CD1c-positive myeloid dendritic cell (primary cell): ENCODE data around the gene PARS2.
"Not testable (repeated sequence)": the region's sequence is repeated elsewhere in the genome, so short reads cannot be mapped to it uniquely, and the experiment has no call there.

ENCODE experiments used
- DNase-seq: peaks from one replicate; pipeline ENCODE4 v3.0.0-alpha.2; 2016; ENCODE audit errors: extremely low spot score

The PARS2 gene

GRCh38 chr1:54800041-54800898, 35.9 kb upstream of the PARS2 start:
- no peak for DNase-seq

DNA sequence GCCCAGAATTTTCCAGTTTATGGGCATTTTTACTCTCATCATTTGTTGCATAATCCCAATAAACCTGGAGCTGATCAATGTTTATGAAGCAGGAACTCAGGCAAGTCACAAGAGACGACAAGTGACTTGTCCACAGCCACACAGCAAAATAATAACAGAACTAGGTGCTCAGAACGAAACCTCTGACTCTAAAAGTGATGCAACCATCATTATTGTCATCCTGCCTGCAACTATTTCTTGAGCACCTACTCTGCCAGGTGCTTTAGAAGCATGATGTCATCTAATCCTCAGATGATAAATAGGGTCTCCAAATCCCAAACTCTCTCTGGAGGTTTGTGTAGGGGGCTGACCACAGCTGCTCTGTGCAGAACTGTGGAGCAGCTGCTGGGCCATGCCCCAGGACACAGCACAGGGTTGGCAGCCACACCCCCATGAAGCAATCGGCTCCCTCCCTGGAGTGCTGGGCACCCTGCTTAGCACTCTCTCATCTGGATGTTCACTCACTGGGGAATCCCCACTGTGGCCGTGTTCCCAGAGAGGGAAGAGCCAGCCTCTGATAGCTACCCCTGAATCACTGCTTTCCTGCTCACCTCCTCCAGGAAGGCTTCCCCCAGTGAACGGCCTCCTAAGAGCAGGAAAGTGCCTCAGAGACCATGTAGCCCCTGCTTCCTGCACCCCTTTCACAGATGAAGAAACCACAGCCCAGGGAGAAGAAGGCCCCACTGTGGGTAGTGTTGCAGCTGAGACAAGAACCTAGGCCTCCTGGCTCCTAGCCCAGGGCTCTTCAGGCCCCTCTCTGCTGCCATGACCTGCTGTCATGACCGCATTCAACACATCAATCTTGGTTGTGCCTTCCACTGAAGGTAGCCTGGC, 34.7 kb upstream of the PARS2 start:
- peak; percentile 31 for DNase-seq

GRCh38 chr1:54798206-54798605, 33.9 kb upstream of the PARS2 start:
- DNase-seq, result no peak

DNA sequence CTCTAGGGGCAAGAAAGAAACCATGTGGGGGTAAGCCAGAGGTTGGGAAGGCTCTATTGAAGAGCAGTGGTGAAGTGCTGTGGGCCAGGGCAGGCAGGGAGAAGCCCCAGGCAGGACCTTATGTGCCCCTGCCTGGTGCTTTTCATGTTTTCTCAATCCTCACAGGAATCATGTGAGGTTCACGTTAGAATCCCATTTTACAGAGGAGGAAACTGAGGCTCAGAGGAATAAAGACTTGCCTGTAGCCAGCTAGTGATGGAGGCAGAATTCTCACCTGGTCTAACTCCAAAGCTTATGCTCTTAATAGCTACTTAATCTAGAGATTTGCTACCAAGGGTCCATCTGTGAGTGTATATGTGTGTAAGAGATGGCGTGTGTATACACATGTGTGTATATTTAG, 32.6 kb upstream of the PARS2 start:
- DNase-seq, result no peak

- DNase-seq, result no peak
Measured at GRCh38 chr1:54795841-54796468, 31.6 kb upstream of the PARS2 start.

- DNase-seq, result no peak
Measured at GRCh38 chr1:54795356-54795665, 31.0 kb upstream of the PARS2 start.

GRCh38 chr1:54794451-54795355, 30.4 kb upstream of the PARS2 start:
- no peak for DNase-seq

GRCh38 chr1:54792686-54793282, 28.5 kb upstream of the PARS2 start:
- no peak for DNase-seq

- DNase-seq, result peak; percentile 62
Measured at GRCh38 chr1:54791880-54792522, 27.7 kb upstream of the PARS2 start.

GRCh38 chr1:54788459-54788858, 24.1 kb upstream of the PARS2 start:
- no peak for DNase-seq

DNA sequence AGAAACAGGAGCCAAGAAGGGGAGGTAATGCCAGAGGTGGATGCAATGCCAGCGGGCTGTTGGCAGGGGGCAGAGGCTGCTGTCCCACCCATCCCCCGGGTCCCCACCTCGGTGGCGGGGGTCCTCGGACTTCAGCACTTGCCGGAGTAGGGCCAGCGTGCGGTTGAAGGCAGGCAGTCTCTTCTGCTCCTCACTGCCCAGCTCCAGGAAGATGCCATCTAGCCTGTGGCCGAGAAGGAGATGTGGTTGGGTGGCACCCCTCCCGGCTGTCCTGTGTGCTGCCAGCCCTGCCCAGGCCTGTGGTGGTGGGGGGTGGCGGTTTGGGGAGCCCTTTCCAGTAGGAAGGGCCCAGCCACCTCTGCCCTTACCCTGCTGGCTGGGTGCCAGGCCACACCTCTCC, 23.3 kb upstream of the PARS2 start:
- DNase-seq, result no peak

DNA sequence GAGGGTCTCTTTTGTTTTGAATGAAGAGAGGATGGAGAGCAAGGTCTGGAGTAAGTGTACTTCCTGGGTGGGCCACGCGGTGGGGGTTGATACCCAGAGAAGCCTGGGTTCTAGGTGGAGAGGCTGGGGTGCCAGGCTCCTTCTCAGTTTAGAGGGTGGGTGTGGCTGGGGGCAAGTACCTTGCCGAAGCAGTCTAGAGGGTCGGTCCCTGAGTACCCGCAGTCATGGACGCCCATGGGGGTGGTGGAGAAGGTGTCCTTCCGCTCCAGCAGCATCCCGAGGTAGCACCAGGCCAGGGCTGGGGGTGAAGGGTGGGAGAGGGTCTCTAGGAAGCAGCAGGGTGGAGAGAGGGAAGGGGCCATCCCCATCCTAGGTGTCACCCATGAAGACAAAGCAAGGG, 22.5 kb upstream of the PARS2 start:
- DNase-seq, result no peak

DNA sequence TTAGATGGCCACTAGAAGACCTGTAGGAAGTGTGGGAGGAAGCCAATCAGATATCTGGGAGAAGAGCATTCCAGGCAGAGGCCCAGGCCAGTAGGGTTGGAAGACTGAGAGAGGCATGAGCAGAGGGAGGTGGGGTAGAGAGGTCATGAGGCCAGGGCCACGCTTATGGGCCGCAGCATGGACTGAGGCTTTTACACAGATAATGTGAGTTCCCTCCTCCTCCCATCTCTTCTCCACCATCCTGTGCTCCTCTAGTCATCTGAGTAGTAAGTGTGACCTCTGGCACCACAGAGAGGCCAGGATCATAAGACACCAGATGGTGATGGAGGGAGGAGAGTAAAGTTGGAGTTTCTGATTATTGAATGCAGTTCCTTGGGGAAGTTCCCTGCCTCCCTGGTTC, 19.7 kb upstream of the PARS2 start:
- DNase-seq, result no peak

- no peak for DNase-seq
Measured at GRCh38 chr1:54782588-54782987, 18.3 kb upstream of the PARS2 start.

- DNase-seq, result no peak
Measured at GRCh38 chr1:54782156-54782555, 17.8 kb upstream of the PARS2 start.

GRCh38 chr1:54781023-54781723, 16.9 kb upstream of the PARS2 start:
- no peak for DNase-seq

DNA sequence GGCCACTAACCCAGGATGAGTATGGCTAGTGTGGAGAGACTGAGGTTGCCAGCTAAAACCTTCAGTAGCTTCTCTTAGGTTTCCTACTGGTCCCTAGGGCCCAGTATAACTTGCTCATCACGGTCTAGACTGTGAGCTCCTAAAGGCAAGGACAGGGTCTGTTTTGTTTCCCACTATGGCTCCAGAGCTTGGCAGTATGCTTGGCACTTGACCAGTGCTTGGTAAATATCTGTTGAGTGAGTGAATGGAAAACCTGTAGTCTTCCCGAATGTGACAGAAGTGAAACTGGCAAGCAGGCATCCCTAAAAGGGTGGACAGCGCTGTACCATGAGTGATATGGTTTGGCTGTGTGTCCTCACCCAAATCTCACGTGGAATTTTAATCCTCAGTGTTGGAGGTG, 13.1 kb upstream of the PARS2 start:
- no peak for DNase-seq

DNA sequence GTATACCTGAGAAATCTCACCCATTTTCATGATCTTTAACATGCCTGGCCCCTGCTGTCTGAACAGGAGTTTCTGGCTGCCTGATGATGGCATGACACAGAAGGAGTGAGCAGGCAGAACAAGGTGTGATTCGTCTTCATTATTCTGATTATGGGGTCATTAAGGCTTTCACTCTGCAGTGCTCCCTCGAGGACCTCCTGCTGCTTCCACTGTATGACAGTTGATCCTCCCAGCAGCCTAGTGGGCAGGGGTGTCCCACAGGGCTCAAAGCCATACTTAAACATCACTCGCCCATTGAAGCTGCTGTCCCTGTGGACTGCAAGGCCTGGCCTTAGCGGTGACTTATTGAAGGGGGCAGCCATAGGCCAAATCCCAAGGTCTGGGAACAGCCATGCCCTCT, 12.7 kb upstream of the PARS2 start:
- DNase-seq, result no peak

GRCh38 chr1:54775828-54776721, 11.8 kb upstream of the PARS2 start:
- not testable (repeated sequence) for DNase-seq
